ENCODE data around the gene WARS2. TPM values are rescaled to one million over a fixed set of nuclear protein-coding genes. Genes with fewer than 3 reads are reported as not detected.

WARS2 gene
- total and polyA plus RNA-seq, 4 donors = 8.3 to 20.9 (median 15.6) TPM

- Histone ChIP-seq H3K27me3 (ENCODE audit: control insufficient read depth, insufficient read depth, low read length) (peaks cover 65% of the 10 kb centered on the region), H3K9me3 (ENCODE audit: control insufficient read depth, insufficient read depth, low read length) (no peaks in the 10 kb centered on the region), H3K4me3 (ENCODE audit: low read depth, low read length) (no peak overlapping the region), H3K4me1 (ENCODE audit: control insufficient read depth, insufficient read depth, low read length) (peaks cover 23% of the 10 kb centered on the region), H3K27ac (ENCODE audit: low read depth, low read length) (peak overlapping the region; percentile 29), H3K36me3 (ENCODE audit: control insufficient read depth, insufficient read depth, low read length) (no peaks in the 10 kb centered on the region)
- DNase-seq (ENCODE audit: low read depth in 4 of 6, low spot score in 6 of 6) = no peak
- WGBS (ENCODE audit: insufficient coverage) = 20% methylated on average over 1 of the region's 2 CpGs
Measured at GRCh38 chr1:119009312-119009655, 131.2 kb downstream of the WARS2 start.

- peaks cover 71% of the 10 kb centered on the region for H3K27me3 ChIP-seq (ENCODE audit: control insufficient read depth, insufficient read depth, low read length)
- peak in 2 of 6 donors; percentile 86 to 87 for DNase-seq (ENCODE audit: low read depth in 4 of 6, low spot score in 6 of 6)
- no peaks in the 10 kb centered on the region for H3K9me3 ChIP-seq (ENCODE audit: control insufficient read depth, insufficient read depth, low read length)
- H3K36me3 ChIP-seq (ENCODE audit: control insufficient read depth, insufficient read depth, low read length) = no peaks in the 10 kb centered on the region
- H3K4me3 ChIP-seq (ENCODE audit: low read depth, low read length) = no peak overlapping the region
- under 1% methylated on average over 14 of the region's 22 CpGs for WGBS (ENCODE audit: insufficient coverage)
- H3K4me1 ChIP-seq (ENCODE audit: control insufficient read depth, insufficient read depth, low read length) = peaks cover 23% of the 10 kb centered on the region
- peak overlapping the region; percentile 29 for H3K27ac ChIP-seq (ENCODE audit: low read depth, low read length)
Measured at GRCh38 chr1:119008483-119009311, 131.8 kb downstream of the WARS2 start.

- peaks cover 79% of the 10 kb centered on the region for H3K27me3 ChIP-seq (ENCODE audit: control insufficient read depth, insufficient read depth, low read length)
Measured at GRCh38 chr1:119007670-119008482, 132.6 kb downstream of the WARS2 start.

GRCh38 chr1:119007339-119007669 lies 133.1 kb downstream of the WARS2 start:
- WGBS (ENCODE audit: insufficient coverage) = 3% methylated on average over 22 of the region's 22 CpGs
- Histone ChIP-seq H3K4me1 (ENCODE audit: control insufficient read depth, insufficient read depth, low read length) (peaks cover 23% of the 10 kb centered on the region), H3K9me3 (ENCODE audit: control insufficient read depth, insufficient read depth, low read length) (no peaks in the 10 kb centered on the region), H3K27ac (ENCODE audit: low read depth, low read length) (no peak overlapping the region), H3K27me3 (ENCODE audit: control insufficient read depth, insufficient read depth, low read length) (peaks cover 82% of the 10 kb centered on the region), H3K36me3 (ENCODE audit: control insufficient read depth, insufficient read depth, low read length) (no peaks in the 10 kb centered on the region), H3K4me3 (ENCODE audit: low read depth, low read length) (no peak overlapping the region)
- DNase-seq (ENCODE audit: low read depth in 4 of 6, low spot score in 6 of 6) = no peak

More at GRCh38 chr1:119007670-119008482, 132.6 kb downstream of the WARS2 start:
- WGBS (ENCODE audit: insufficient coverage) = 3% methylated on average over 61 of the region's 61 CpGs
- peak in 1 of 6 donors; percentile 37 for DNase-seq (ENCODE audit: low read depth in 4 of 6, low spot score in 6 of 6)
- no peaks in the 10 kb centered on the region for H3K9me3 ChIP-seq (ENCODE audit: control insufficient read depth, insufficient read depth, low read length)
- H3K4me3 ChIP-seq (ENCODE audit: low read depth, low read length) = no peak overlapping the region
- H3K4me1 ChIP-seq (ENCODE audit: control insufficient read depth, insufficient read depth, low read length) = peaks cover 23% of the 10 kb centered on the region
- H3K27ac ChIP-seq (ENCODE audit: low read depth, low read length) = peak overlapping the region; percentile 16
- no peaks in the 10 kb centered on the region for H3K36me3 ChIP-seq (ENCODE audit: control insufficient read depth, insufficient read depth, low read length)

GRCh38 chr1:119006406-119007279 lies 133.8 kb downstream of the WARS2 start:
- under 1% methylated on average over 81 of the region's 81 CpGs for WGBS (ENCODE audit: insufficient coverage)
- Histone ChIP-seq H3K27ac (ENCODE audit: low read depth, low read length) (no peak overlapping the region), H3K4me1 (ENCODE audit: control insufficient read depth, insufficient read depth, low read length) (peaks cover 23% of the 10 kb centered on the region), H3K36me3 (ENCODE audit: control insufficient read depth, insufficient read depth, low read length) (no peaks in the 10 kb centered on the region), H3K9me3 (ENCODE audit: control insufficient read depth, insufficient read depth, low read length) (no peaks in the 10 kb centered on the region), H3K27me3 (ENCODE audit: control insufficient read depth, insufficient read depth, low read length) (peaks cover 88% of the 10 kb centered on the region), H3K4me3 (ENCODE audit: low read depth, low read length) (no peak overlapping the region)
- DNase-seq (ENCODE audit: low read depth in 4 of 6, low spot score in 6 of 6) = peak in 2 of 6 donors; percentile 44 to 53

- 8% methylated on average over 16 of the region's 17 CpGs for WGBS (ENCODE audit: insufficient coverage)
- H3K27me3 ChIP-seq (ENCODE audit: control insufficient read depth, insufficient read depth, low read length) = peaks cover 96% of the 10 kb centered on the region
- no peak overlapping the region for H3K27ac ChIP-seq (ENCODE audit: low read depth, low read length)
- H3K4me3 ChIP-seq (ENCODE audit: low read depth, low read length) = no peak overlapping the region
- no peaks in the 10 kb centered on the region for H3K9me3 ChIP-seq (ENCODE audit: control insufficient read depth, insufficient read depth, low read length)
- peaks cover 26% of the 10 kb centered on the region for H3K4me1 ChIP-seq (ENCODE audit: control insufficient read depth, insufficient read depth, low read length)
- peak in 1 of 6 donors; percentile 14 for DNase-seq (ENCODE audit: low read depth in 4 of 6, low spot score in 6 of 6)
- no peaks in the 10 kb centered on the region for H3K36me3 ChIP-seq (ENCODE audit: control insufficient read depth, insufficient read depth, low read length)
Measured at GRCh38 chr1:119005724-119006405, 134.6 kb downstream of the WARS2 start.

- DNase-seq (ENCODE audit: low read depth in 4 of 6, low spot score in 6 of 6) = no peak
- Histone ChIP-seq H3K4me3 (ENCODE audit: low read depth, low read length) (no peak overlapping the region), H3K36me3 (ENCODE audit: control insufficient read depth, insufficient read depth, low read length) (no peaks in the 10 kb centered on the region), H3K27ac (ENCODE audit: low read depth, low read length) (no peak overlapping the region), H3K27me3 (ENCODE audit: control insufficient read depth, insufficient read depth, low read length) (peaks cover 100% of the 10 kb centered on the region), H3K9me3 (ENCODE audit: control insufficient read depth, insufficient read depth, low read length) (no peaks in the 10 kb centered on the region), H3K4me1 (ENCODE audit: control insufficient read depth, insufficient read depth, low read length) (peaks cover 35% of the 10 kb centered on the region)
- 69% methylated on average over 2 of the region's 2 CpGs for WGBS (ENCODE audit: insufficient coverage)
Measured at GRCh38 chr1:119004781-119005180, 135.7 kb downstream of the WARS2 start.

GRCh38 chr1:119004129-119004527 lies 136.3 kb downstream of the WARS2 start:
- peaks cover 35% of the 10 kb centered on the region for H3K4me1 ChIP-seq (ENCODE audit: control insufficient read depth, insufficient read depth, low read length)
- no peak overlapping the region for H3K27ac ChIP-seq (ENCODE audit: low read depth, low read length)
- DNase-seq (ENCODE audit: low read depth in 4 of 6, low spot score in 6 of 6) = no peak
- H3K9me3 ChIP-seq (ENCODE audit: control insufficient read depth, insufficient read depth, low read length) = no peaks in the 10 kb centered on the region
- WGBS (ENCODE audit: insufficient coverage) = no CpG with 5 or more reads among the region's 5 CpGs
- no peaks in the 10 kb centered on the region for H3K36me3 ChIP-seq (ENCODE audit: control insufficient read depth, insufficient read depth, low read length)
- no peak overlapping the region for H3K4me3 ChIP-seq (ENCODE audit: low read depth, low read length)
- H3K27me3 ChIP-seq (ENCODE audit: control insufficient read depth, insufficient read depth, low read length) = peaks cover 100% of the 10 kb centered on the region

Measured in spinal cord (tissue), 10 donors.